ENCODE results near the gene TTLL13.
"Not testable (repeated sequence)": the region's sequence is repeated elsewhere in the genome, so short reads cannot be mapped to it uniquely, and the experiment has no call there.

DNA sequence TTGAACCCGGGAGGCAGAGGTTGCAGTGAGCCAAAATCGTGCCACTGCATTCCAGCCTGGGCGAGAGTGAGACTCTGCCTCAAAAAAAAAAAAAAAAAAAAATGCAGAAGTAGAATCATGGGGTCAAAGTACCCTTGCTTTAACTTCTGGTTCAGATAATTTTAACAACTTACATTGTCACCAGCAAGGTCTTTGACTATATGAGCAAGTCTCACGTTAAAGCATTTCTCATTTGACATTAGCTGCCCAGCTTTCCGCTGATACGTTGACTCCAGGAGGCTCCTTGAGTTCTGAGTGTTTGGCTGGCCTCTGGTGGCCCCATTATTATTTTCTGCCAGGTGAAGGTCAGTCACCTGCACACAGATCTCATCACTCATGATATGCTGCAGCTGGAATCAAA, 32.3 kb downstream of the TTLL13 start:
- TF ChIP-seq POLR2A (IDR thresholded peaks at IDR 0.05; ENCODE audit: low read depth, low read length); POLR2AphosphoS5 (IDR thresholded peaks at IDR 0.05; ENCODE audit: low read depth, low read length); TAF1 (IDR thresholded peaks at IDR 0.05; ENCODE audit: low read depth, low read length); PAX5 (IDR thresholded peaks at IDR 0.05; ENCODE audit: insufficient read depth, low read length, severe bottlenecking); SPI1 (IDR thresholded peaks at IDR 0.05; ENCODE audit: low read depth, low read length): not testable (repeated sequence)

Measured in GM12891 (cell line).